GM12873 (cell line): ENCODE results near the gene SLC25A31.

Experiments used
- TF ChIP-seq, protein P1 (sequence below): IDR thresholded peaks from 2 replicates; pipeline ENCODE4 v1.5.1; 2012; ENCODE audit warnings: low read depth, mild to moderate bottlenecking, moderate library complexity, low read length, control low read depth; ENCODE audit not compliant: insufficient read depth; ENCODE audit errors: missing control alignments

The SLC25A31 gene

DNA sequence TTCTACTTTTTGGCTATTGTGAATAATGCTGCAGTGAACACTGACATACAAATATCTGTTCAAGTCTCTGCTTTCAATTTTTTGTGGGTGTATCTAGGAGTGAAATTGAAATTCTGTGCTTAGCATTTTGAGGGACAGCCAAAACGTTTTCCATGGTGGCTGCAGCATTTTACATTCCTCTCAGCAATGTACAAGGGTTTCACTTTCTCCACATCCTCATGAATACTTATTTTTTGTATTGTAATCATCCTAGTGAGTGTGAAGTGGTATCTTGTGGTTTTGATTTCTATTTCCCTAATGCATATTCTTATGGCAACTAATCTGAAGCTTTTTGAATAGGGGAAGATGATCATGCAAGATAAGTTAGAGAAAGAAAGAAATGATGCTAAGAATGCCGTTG, 92.2 kb downstream of the SLC25A31 start:
- TF ChIP-seq, protein P1, sequence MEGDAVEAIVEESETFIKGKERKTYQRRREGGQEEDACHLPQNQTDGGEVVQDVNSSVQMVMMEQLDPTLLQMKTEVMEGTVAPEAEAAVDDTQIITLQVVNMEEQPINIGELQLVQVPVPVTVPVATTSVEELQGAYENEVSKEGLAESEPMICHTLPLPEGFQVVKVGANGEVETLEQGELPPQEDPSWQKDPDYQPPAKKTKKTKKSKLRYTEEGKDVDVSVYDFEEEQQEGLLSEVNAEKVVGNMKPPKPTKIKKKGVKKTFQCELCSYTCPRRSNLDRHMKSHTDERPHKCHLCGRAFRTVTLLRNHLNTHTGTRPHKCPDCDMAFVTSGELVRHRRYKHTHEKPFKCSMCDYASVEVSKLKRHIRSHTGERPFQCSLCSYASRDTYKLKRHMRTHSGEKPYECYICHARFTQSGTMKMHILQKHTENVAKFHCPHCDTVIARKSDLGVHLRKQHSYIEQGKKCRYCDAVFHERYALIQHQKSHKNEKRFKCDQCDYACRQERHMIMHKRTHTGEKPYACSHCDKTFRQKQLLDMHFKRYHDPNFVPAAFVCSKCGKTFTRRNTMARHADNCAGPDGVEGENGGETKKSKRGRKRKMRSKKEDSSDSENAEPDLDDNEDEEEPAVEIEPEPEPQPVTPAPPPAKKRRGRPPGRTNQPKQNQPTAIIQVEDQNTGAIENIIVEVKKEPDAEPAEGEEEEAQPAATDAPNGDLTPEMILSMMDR, result no peak
